ENCODE results near the gene PSORS1C1.

The PSORS1C1 gene

DNA sequence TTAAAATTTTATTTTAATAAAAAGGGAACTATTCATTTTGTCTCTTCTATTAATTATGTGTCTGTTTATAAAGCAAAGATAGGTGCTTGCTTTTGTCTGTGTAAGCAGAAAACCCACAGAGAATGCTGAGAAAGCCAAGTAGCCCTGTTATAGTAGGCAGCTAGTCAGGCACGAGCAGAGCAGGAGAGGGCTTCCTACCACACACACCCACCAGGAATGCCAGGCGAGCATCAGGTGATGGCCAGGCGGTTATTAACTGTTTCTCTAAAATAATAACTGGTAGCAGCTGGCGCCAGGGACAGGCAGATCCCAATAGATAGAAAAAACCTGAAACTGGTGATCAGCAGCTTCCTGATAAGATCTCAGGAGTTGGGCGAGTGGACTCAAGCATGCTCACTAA, 17.9 kb upstream of the PSORS1C1 start:
- no peak for DNase-seq

DNA sequence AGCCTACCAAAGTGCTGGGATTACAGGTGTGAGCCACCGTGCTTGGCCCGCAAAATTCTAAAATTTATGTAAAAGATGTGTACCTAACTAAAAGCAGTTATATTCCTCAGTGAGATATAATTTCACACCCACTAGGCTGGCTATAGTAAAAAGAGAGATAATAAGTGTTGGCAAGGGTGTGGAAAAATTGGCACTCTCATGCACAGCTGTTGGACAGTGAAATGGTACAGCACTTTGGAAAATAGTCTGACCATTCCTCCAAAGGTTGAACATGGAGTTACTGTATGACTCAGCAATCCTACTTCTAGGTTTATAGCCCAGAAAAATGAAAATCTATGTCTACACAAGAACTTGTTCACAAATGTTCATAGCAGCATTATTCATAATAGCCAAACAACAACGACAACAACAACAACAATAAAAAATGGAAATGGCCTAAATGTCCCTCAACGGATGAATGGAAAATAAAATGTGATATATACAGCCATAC, 16.1 kb upstream of the PSORS1C1 start:
- DNase-seq: no peak

GRCh38 chr6:31103136-31103535, 11.5 kb upstream of the PSORS1C1 start:
- DNase-seq: no peak

GRCh38 chr6:31107052-31107451, 7.5 kb upstream of the PSORS1C1 start:
- DNase-seq: no peak

DNA sequence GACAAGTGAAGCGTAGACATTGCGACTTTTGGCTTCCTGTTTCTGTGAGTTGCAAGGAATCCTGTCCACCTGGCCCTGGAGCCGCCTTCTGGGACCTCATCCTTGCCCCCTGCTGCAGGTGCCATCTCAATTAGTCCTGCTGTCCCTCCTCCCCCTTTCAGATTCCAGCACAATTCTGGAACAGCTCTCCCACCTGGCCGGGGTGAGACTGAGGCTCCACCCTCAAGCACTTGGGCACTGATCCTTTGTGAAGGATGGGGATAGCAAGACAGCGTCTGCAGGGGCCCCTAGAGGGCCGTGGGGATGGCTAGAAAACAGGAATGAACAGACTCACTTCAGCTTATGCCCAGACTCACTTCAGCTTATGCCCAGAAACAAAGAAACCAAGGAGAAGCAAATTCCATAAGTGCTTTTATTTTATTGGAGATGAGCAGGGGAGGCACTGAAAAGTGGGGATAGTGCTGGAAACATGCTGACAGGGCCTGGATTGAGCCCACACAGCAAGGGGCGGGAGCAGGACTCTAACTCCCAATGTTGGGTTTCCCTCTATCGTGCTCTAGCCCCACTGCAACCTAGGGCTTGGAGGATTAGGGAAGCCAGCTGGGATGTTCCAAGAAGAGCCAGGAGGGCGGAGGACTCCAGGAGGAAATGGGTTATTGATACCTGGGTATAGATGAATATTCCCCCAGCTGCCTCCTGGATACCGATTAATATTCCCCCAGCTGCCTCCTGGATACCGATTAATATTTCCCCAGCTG, 3.6 kb upstream of the PSORS1C1 start:
- no peak for DNase-seq

- DNase-seq: no peak
Observed at GRCh38 chr6:31111712-31112111, 2.9 kb upstream of the PSORS1C1 start.

DNA sequence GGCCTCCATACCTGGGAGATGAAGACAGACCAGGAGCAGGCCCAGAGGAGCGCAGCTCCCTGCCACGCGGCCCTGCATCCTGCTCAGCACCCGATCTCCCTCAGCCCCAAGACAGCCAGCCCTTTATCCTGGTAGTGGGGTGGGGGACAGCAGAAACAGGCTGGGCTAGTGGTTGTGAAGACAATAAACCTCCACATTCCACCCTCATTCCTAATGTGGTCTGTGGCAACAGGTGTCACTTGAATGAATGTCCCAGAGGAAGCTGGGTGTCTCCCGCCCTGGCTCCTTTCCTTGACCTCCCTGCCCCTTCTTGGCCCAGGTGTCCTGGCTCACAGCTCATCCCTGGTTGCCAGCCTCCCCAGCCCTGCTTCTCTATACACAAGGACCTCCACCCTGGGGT, 2.1 kb upstream of the PSORS1C1 start, which contains the start of gene C6orf15:
Gene C6orf15 (minus strand): TSS at position 98 of the 400 bp plus-strand sequence. CDS start 20 bp downstream, at position 78.
- DNase-seq: no peak

DNA sequence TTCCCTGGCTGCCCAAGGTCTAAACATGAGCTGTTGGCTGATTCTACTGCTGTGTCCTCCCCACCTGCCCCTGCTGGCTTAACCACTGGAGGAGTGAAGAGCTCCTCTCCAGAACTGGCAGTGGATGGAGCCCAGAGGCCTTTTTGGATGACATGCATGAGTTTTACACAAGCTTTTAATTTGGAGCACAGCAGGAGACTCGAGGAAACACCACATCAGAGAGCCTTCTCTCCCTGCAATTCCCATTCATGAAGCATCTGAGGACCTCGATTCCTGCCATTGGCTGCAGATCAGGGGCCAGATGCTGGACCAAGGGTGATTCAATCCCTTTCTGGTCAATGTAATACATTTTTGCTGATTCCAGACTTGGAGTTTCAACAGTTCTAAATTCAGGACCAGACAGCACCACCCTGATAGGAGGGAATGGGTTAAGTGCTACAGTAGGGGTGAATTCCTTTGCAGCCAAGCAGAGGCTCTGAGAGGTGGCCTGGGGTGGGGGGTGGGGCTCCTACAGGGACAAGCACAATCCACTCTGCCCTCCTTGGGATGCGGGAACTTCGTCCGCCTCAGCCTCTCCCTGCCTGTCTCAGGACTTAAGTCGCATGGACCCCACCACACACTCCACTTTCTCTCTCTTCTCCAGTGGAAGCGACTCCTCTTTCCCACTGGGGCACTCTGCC, 599 bp upstream of the PSORS1C1 start:
- DNase-seq: no peak

- no peak for DNase-seq
Observed at GRCh38 chr6:31114970-31115849, 610 bp downstream of the PSORS1C1 start.

- no peak for DNase-seq
Observed at GRCh38 chr6:31115941-31116560, 1.5 kb downstream of the PSORS1C1 start.

- no peak for DNase-seq
Observed at GRCh38 chr6:31116661-31117385, 2.2 kb downstream of the PSORS1C1 start.

DNA sequence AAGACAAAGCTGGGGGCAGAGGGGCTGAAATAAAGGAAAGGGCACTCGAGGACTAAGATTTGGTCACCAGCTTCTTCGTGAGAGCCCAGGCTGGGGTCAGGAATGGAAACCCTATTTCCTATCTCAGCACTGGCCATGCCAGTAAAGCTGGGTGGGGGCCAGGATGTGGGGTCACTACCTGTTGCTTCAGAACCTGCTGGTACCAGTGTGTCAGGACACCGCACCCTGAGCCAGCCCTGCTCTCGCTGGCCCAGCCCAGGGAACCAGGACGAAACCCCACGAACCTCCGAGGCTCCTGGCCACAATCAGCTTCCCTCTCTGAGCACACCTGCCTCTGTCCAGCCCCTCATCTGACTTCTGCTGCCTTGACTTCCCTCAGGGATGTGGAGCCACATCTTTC, 3.6 kb downstream of the PSORS1C1 start:
- DNase-seq: no peak

DNA sequence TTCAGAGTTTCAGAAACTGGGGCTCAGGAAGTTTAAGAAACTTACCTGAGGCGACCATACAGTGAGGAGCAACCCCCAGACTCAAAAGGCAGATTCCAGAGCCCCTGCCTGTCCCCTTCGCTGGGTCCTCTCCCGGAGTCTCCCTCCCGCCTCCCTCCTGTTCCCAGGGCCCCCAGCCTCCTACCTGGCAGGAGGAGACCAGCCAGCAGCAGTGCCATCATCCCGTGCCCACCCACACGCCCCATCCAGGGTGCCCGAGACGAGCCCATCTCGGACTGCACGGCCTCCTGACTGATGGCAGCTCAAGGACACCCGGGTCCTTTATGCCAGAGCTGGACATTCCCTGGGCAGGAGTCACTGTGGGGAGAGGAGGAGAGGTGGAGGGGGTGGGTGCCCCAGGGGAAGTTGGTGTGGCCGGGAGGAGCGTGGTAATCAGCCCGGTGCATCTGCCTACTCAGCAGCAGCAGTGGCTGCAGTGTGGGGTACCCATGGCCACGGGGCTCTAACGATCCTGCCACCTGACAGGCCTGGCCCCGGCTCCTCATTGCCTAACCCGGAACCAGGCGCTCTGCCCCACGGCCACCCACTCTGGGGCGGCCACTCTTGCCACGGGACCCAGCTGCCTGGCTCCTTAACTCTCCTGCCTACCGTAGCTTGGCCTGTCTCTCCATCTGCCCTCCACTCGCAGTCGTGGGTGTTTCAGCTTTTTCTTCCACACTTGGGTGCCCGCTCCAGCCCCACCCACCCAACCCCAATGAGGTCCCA, 5.7 kb downstream of the PSORS1C1 start, which contains the start of gene CDSN:
Gene CDSN (minus strand): TSS at position 296 of the 765 bp plus-strand sequence. CDS start 27 bp downstream, at position 269.
- no peak for DNase-seq

GRCh38 chr6:31121131-31121790, 6.7 kb downstream of the PSORS1C1 start:
- no peak for DNase-seq

GRCh38 chr6:31122791-31123706, 8.4 kb downstream of the PSORS1C1 start:
- no peak for DNase-seq

DNA sequence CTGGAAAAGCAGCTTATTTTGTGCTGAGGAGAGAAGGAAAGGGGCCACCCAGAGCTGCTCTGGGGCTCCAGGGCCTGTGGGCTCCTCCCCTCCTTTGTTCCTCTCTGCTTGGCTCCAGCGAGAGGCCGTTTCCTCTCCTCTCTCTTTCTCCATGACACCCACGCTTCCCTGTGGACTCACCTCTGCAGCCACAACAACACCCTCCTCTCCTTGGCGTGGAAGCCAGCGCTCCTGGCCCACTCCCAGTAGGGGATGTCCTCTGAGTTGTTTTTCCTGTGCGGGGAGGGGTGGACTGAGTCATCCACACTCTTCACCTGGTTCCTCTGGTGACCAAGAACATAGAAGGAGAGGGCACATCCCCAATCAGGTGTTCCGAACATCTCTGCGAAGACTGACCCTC, 10.6 kb downstream of the PSORS1C1 start:
- DNase-seq: no peak

DNA sequence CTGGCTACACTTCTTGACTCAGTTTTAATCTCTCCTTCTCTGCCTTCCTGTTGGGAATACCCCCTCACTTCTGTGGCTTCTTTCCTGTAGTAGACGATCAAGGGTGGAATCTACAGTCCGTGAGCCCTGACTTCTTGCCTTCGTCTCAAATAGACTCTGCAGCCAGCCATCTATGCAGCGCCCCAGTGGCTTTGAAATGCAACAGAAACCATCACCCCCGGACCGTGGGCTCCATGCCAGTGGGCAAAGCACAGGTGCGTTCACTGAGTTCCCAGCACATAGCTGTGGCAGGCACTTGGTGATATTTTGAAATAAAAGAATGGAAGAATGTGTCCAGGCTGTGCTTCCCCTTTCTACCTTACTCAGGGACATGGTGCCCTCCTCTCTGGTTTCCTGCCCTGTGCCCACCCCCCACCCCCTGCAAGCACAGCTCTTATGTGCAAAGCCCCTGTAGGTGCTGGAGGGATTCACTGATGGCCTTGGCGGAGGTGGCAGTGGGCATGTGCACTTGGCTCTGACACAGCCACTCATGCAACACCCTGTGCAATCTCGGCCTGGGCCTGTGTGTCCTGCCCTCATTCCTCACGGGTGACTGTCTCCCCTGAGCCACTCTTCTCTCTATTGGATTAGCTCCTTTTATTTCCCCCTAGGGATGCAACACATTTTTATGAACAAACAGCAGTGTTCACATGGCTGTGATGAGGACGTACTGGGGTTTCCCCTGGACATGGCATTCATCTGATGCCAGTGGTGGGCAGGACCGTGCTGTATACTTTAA, 11.2 kb downstream of the PSORS1C1 start:
- DNase-seq: no peak

GRCh38 chr6:31126396-31127175, 12.0 kb downstream of the PSORS1C1 start:
- DNase-seq: no peak

All from T-helper 9 cell (primary cell).